Tibial nerve (tissue), 4 donors: ENCODE measurements around the gene ELK3. TPM values are rescaled to one million over a fixed set of nuclear protein-coding genes. Genes with fewer than 3 reads are reported as not detected.

Experiments used
- DNase-seq, 2 donors: peaks; one replicate each; pipeline ENCODE4 v3.0.0-alpha.2; 2019; ENCODE audit warnings: low spot score in 2 of 2
- H3K27ac ChIP-seq, 4 donors: fragments of 200-600 bp; sonication (generic) in 3 of 4; one replicate each; pipeline ENCODE4 v1.5.1; 2017 to 2019; ENCODE audit warnings: mild to moderate bottlenecking in 1 of 4
- H3K27me3 ChIP-seq, 2 donors: fragments of 200-600 bp; sonication (generic) in 1 of 2; one replicate each; pipeline versions ENCODE4 v1.5.1 to v1.6.0; 2017 to 2019
- H3K36me3 ChIP-seq, 3 donors: fragments of 200-600 bp; sonication (generic); one replicate each; pipeline ENCODE4 v1.5.1; 2018 to 2019
- H3K4me1 ChIP-seq, 4 donors: fragments of 200-600 bp; sonication (generic) in 3 of 4; one replicate each; pipeline ENCODE4 v1.5.1; 2017 to 2019
- H3K4me3 ChIP-seq, 4 donors: fragments of 200-600 bp; sonication (generic) in 3 of 4; one replicate each; pipeline ENCODE4 v1.5.1; 2017 to 2019; ENCODE audit warnings: mild to moderate bottlenecking in 1 of 4, moderate library complexity in 1 of 4
- H3K9me3 ChIP-seq, 4 donors: fragments of 200-600 bp; sonication (generic) in 3 of 4; one replicate each; pipeline ENCODE4 v1.5.1; 2017 to 2019
- CTCF ChIP-seq, 5 experiments: fragments of 200-600 bp in 3 of 5; fragments of 450-650 bp in 2 of 5; sonication (generic) in 3 of 5; IDR thresholded peaks; one replicate each; pipeline ENCODE4 v1.5.1; 2016 to 2019; ENCODE audit warnings: antibody characterized with exemption in 5 of 5, mild to moderate bottlenecking in 3 of 5, moderate library complexity in 2 of 5
- EP300 ChIP-seq, 2 donors: sonication (generic); formaldehyde crosslinking; IDR thresholded peaks; one replicate each; pipeline ENCODE4 v1.6.1; 2017; ENCODE audit warnings: antibody characterized with exemption in 2 of 2, mild to moderate bottlenecking in 1 of 2
- POLR2A ChIP-seq, 2 donors: fragments of 450-650 bp; IDR thresholded peaks; one replicate each; pipeline ENCODE4 v1.6.1; 2017; ENCODE audit warnings: antibody characterized with exemption in 2 of 2, mild to moderate bottlenecking in 2 of 2, moderate library complexity in 2 of 2
- WGBS, 2 donors: methylation state at CpG; one replicate each; pipeline ENCODE4 v1.1.5; 2018; 5-methylcytosine and 5-hydroxymethylcytosine counted together
- total RNA-seq, 4 donors: library from RNA; depleted of rRNA; stranded (reverse); fragments of >200 nt; gene quantifications; one replicate each; pipeline ENCODE4 v1.1.0, GENCODE V29; 2016

ELK3 gene
- total RNA-seq, 4 donors from 2014 or later = 9.4 to 28.6 (median 17.7) TPM

DNA sequence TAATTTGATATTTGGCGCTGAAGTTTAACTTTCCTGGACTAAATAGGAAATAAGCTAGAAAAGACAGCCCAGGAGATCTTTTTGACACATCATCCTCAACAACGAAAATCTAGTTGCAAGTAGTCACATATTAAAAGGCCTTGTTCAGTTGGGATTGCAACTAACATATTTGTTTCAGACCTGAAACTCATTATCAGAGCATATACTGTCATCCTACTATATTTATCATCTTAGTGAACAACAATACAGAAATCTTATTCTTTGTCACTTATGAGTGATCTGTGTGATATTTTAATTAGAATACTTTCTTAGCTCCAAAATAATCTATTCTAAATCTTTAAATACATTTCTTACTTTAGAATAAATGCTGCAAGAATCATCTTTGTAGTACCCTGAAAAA lies 72.1 kb downstream of the ELK3 start:
- H3K4me3 ChIP-seq = no peak overlapping the region
- TF ChIP-seq CTCF (IDR thresholded peaks at IDR 0.05) (no peak), EP300 (IDR thresholded peaks at IDR 0.05) (no peak), POLR2A (IDR thresholded peaks at IDR 0.05) (no peak)
- DNase-seq = no peak
- no peak overlapping the region for H3K27ac ChIP-seq
- 77 to 86% methylated on average over 2 of the region's 2 CpGs for WGBS, 2 donors
- H3K4me1 ChIP-seq = no peaks in the 10 kb centered on the region
- no peaks in the 10 kb centered on the region for H3K27me3 ChIP-seq
- peaks cover 0 to 66% (median 0%) of the 10 kb centered on the region in 3 donors for H3K36me3 ChIP-seq
- no peaks in the 10 kb centered on the region for H3K9me3 ChIP-seq

DNA sequence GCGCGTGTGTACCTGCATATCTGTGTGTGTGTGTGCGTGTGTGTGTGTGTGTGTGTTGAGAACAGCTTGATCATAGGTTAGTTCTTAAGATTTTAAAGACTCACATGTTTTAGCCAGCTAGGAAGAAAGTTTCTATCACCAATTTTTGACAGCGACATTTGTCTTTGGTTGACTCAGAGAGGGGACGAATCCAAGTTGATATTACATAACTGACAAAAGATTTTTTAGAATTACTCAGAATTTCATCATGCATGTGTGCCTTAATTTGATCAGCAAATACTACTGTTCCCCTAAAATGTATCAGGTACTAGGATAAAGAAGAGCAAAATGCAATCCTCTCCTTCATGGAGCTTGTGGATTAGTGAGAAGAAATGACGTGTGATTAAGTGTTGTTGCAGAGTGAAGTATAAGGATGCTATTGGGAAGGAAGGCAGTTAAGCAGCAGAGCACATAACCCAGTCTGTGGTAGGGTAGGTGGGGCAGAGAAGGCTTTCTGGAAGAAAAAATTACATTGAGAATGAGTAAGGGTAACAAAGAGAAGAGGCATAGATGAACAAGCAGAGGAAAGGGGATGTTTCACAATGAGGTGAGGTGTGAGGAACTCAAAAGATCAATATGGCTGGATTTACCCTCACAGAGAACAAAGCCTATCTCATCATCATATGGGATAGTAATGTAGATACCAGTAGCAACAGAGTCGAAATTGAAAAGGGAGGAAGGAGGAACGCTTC lies 77.5 kb downstream of the ELK3 start:
- Histone ChIP-seq H3K4me1 (no peaks in the 10 kb centered on the region), H3K4me3 (no peak overlapping the region), H3K9me3 (no peaks in the 10 kb centered on the region), H3K27ac (no peak overlapping the region), H3K36me3 (peaks cover 0 to 52% (median 0%) of the 10 kb centered on the region in 3 donors), H3K27me3 (no peaks in the 10 kb centered on the region)
- TF ChIP-seq CTCF (IDR thresholded peaks at IDR 0.05) (no peak), POLR2A (IDR thresholded peaks at IDR 0.05) (no peak), EP300 (IDR thresholded peaks at IDR 0.05) (no peak)
- WGBS, 2 donors = 81 to 85% methylated on average over 8 of the region's 8 CpGs
- DNase-seq = no peak

GRCh38 chr12:96274331-96274730 lies 80.2 kb downstream of the ELK3 start:
- Histone ChIP-seq H3K9me3 (no peaks in the 10 kb centered on the region), H3K4me1 (no peaks in the 10 kb centered on the region), H3K27ac (no peak overlapping the region), H3K36me3 (peaks cover 0 to 53% (median 0%) of the 10 kb centered on the region in 3 donors), H3K4me3 (no peak overlapping the region), H3K27me3 (no peaks in the 10 kb centered on the region)
- TF ChIP-seq POLR2A (IDR thresholded peaks at IDR 0.05) (no peak), CTCF (IDR thresholded peaks at IDR 0.05) (no peak), EP300 (IDR thresholded peaks at IDR 0.05) (no peak)
- DNase-seq = no peak

DNA sequence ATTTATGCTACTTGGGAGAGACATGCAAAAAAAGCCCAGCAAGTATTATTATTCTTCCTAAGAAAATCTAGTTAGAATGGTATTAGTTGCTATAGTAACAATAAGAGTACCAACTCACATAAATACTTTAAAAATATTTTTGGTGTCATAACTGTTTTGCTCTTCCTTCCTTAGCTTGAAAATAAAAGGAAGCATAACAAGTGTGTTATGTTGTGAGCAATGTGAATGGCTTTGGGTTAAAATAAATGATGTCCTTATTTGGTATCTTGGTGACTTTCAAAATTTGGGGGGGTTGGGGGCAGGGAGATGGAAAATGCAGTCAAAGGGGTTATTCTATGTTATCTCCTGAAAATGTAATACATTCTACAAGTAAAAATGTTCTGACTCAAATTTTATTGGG lies 91.0 kb downstream of the ELK3 start:
- no peak overlapping the region for H3K4me3 ChIP-seq
- H3K4me1 ChIP-seq = no peaks in the 10 kb centered on the region
- DNase-seq = no peak
- H3K27me3 ChIP-seq = no peaks in the 10 kb centered on the region
- peaks cover 0 to 85% (median 0%) of the 10 kb centered on the region in 3 donors for H3K36me3 ChIP-seq
- TF ChIP-seq EP300 (IDR thresholded peaks at IDR 0.05) (no peak), POLR2A (IDR thresholded peaks at IDR 0.05) (no peak)
- no peaks in the 10 kb centered on the region for H3K9me3 ChIP-seq
- H3K27ac ChIP-seq = no peak overlapping the region

GRCh38 chr12:96289067-96289466 lies 94.9 kb downstream of the ELK3 start:
- peaks cover 0 to 66% (median 0%) of the 10 kb centered on the region in 3 donors for H3K36me3 ChIP-seq

More at GRCh38 chr12:96289067-96289466, 94.9 kb downstream of the ELK3 start:
- Histone ChIP-seq H3K27ac (no peak overlapping the region), H3K9me3 (no peaks in the 10 kb centered on the region), H3K4me1 (no peaks in the 10 kb centered on the region), H3K27me3 (no peaks in the 10 kb centered on the region), H3K4me3 (no peak overlapping the region)
- TF ChIP-seq EP300 (IDR thresholded peaks at IDR 0.05) (no peak), CTCF (IDR thresholded peaks at IDR 0.05) (no peak), POLR2A (IDR thresholded peaks at IDR 0.05) (no peak)
- 79 to 83% methylated on average over 5 of the region's 5 CpGs for WGBS, 2 donors
- DNase-seq = no peak
